Left kidney (tissue), 2 donors: Measurements from ENCODE around the gene GRID1. TPM values are rescaled to one million over a fixed set of nuclear protein-coding genes. Genes with fewer than 3 reads are reported as not detected.

Source experiments
- DNase-seq: peaks from one replicate; pipeline ENCODE4 v3.0.0-alpha.2; 2013
- polyA plus RNA-seq: library from polyadenylated mRNA; unstranded; fragments of 120-200 nt; gene quantifications from one replicate; pipeline ENCODE4 v1.2.1, GENCODE V29; 2013; ENCODE audit not compliant: insufficient read length

GRID1 gene
- polyA plus RNA-seq, 1 donor = 1.1 TPM

- no peak for DNase-seq
These were observed 200.9 kb downstream of the GRID1 start for GRCh38 chr10:86165666-86166065.

GRCh38 chr10:86164960-86165630, 201.5 kb downstream of the GRID1 start:
- DNase-seq = no peak

- no peak for DNase-seq
These were observed 202.3 kb downstream of the GRID1 start for GRCh38 chr10:86164174-86164774.

GRCh38 chr10:86163522-86164173, 202.9 kb downstream of the GRID1 start:
- no peak for DNase-seq

GRCh38 chr10:86162696-86163400, 203.7 kb downstream of the GRID1 start:
- DNase-seq = no peak

GRCh38 chr10:86162036-86162435, 204.6 kb downstream of the GRID1 start:
- no peak for DNase-seq

GRCh38 chr10:86160890-86161585, 205.6 kb downstream of the GRID1 start:
- DNase-seq = no peak

GRCh38 chr10:86159797-86160196, 206.8 kb downstream of the GRID1 start:
- no peak for DNase-seq

GRCh38 chr10:86155054-86155921, 211.3 kb downstream of the GRID1 start:
- DNase-seq = no peak

- no peak for DNase-seq
These were observed 212.8 kb downstream of the GRID1 start for GRCh38 chr10:86153751-86154150.

- DNase-seq = no peak
These were observed 213.7 kb downstream of the GRID1 start for GRCh38 chr10:86152911-86153310.

GRCh38 chr10:86152354-86152753, 214.2 kb downstream of the GRID1 start:
- DNase-seq = no peak

GRCh38 chr10:86151613-86152012, 215.0 kb downstream of the GRID1 start:
- no peak for DNase-seq

GRCh38 chr10:86149257-86149656, 217.3 kb downstream of the GRID1 start:
- no peak for DNase-seq

- no peak for DNase-seq
These were observed 218.5 kb downstream of the GRID1 start for GRCh38 chr10:86148117-86148516.

GRCh38 chr10:86144301-86144700, 222.3 kb downstream of the GRID1 start:
- DNase-seq = no peak

GRCh38 chr10:86141896-86142295, 224.7 kb downstream of the GRID1 start:
- DNase-seq = no peak

- DNase-seq = no peak
These were observed 227.4 kb downstream of the GRID1 start for GRCh38 chr10:86139066-86139657.

GRCh38 chr10:86138551-86139065, 228.0 kb downstream of the GRID1 start:
- DNase-seq = no peak

- no peak for DNase-seq
These were observed 229.0 kb downstream of the GRID1 start for GRCh38 chr10:86137561-86137960.

GRCh38 chr10:86136934-86137333, 229.7 kb downstream of the GRID1 start:
- no peak for DNase-seq
